ENCODE results near the gene PPIA.

Gene PPIA

GRCh38 chr7:44814919-44815318 lies 18.4 kb downstream of the PPIA start:
- no peak for TF ChIP-seq GATA3 (IDR thresholded peaks at IDR 0.05; ENCODE audit: low read depth, low read length)
- no peak for TF ChIP-seq GATA2 (IDR thresholded peaks at IDR 0.05; ENCODE audit: low read depth, low read length)

GRCh38 chr7:44819292-44819691 lies 22.8 kb downstream of the PPIA start:
- TF ChIP-seq GATA2 (IDR thresholded peaks at IDR 0.05; ENCODE audit: low read depth, low read length) (no peak), GATA3 (IDR thresholded peaks at IDR 0.05; ENCODE audit: low read depth, low read length) (no peak)

- TF ChIP-seq GATA2 (IDR thresholded peaks at IDR 0.05; ENCODE audit: low read depth, low read length) (no peak), GATA3 (IDR thresholded peaks at IDR 0.05; ENCODE audit: low read depth, low read length) (no peak)
Measured at GRCh38 chr7:44823255-44823781, 26.8 kb downstream of the PPIA start.

GRCh38 chr7:44824894-44825526 lies 28.5 kb downstream of the PPIA start:
- no peak for TF ChIP-seq GATA2 (IDR thresholded peaks at IDR 0.05; ENCODE audit: low read depth, low read length)
- no peak for TF ChIP-seq GATA3 (IDR thresholded peaks at IDR 0.05; ENCODE audit: low read depth, low read length)

- TF ChIP-seq GATA2 (IDR thresholded peaks at IDR 0.05; ENCODE audit: low read depth, low read length) (no peak), GATA3 (IDR thresholded peaks at IDR 0.05; ENCODE audit: low read depth, low read length) (no peak)
Measured at GRCh38 chr7:44827567-44827966, 31.1 kb downstream of the PPIA start.

- TF ChIP-seq GATA2 (IDR thresholded peaks at IDR 0.05; ENCODE audit: low read depth, low read length) = no peak
- no peak for TF ChIP-seq GATA3 (IDR thresholded peaks at IDR 0.05; ENCODE audit: low read depth, low read length)
Measured at GRCh38 chr7:44838751-44839150, 42.3 kb downstream of the PPIA start.

- TF ChIP-seq GATA3 (IDR thresholded peaks at IDR 0.05; ENCODE audit: low read depth, low read length) (no peak), GATA2 (IDR thresholded peaks at IDR 0.05; ENCODE audit: low read depth, low read length) (no peak)
Measured at GRCh38 chr7:44845451-44845850, 49.0 kb downstream of the PPIA start.

- TF ChIP-seq GATA3 (IDR thresholded peaks at IDR 0.05; ENCODE audit: low read depth, low read length) = no peak
- no peak for TF ChIP-seq GATA2 (IDR thresholded peaks at IDR 0.05; ENCODE audit: low read depth, low read length)
Measured at GRCh38 chr7:44846816-44847508, 50.5 kb downstream of the PPIA start.

- TF ChIP-seq GATA2 (IDR thresholded peaks at IDR 0.05; ENCODE audit: low read depth, low read length) = no peak
- TF ChIP-seq GATA3 (IDR thresholded peaks at IDR 0.05; ENCODE audit: low read depth, low read length) = no peak
Measured at GRCh38 chr7:44847509-44847919, 51.0 kb downstream of the PPIA start.

- TF ChIP-seq GATA2 (IDR thresholded peaks at IDR 0.05; ENCODE audit: low read depth, low read length) = no peak; the same call in 1 of the 2 replicates
- TF ChIP-seq GATA3 (IDR thresholded peaks at IDR 0.05; ENCODE audit: low read depth, low read length) = no peak
Measured at GRCh38 chr7:44847920-44848634, 51.6 kb downstream of the PPIA start, which contains the start of gene H2AZ2. H2AZ2 (minus strand) TSS chr7:44848087; CDS start chr7:44847971, 116 bp downstream.

GRCh38 chr7:44849259-44849884 lies 52.9 kb downstream of the PPIA start:
- TF ChIP-seq GATA2 (IDR thresholded peaks at IDR 0.05; ENCODE audit: low read depth, low read length) = no peak
- no peak for TF ChIP-seq GATA3 (IDR thresholded peaks at IDR 0.05; ENCODE audit: low read depth, low read length)

- TF ChIP-seq GATA3 (IDR thresholded peaks at IDR 0.05; ENCODE audit: low read depth, low read length) (no peak), GATA2 (IDR thresholded peaks at IDR 0.05; ENCODE audit: low read depth, low read length) (no peak)
Measured at GRCh38 chr7:44849885-44850544, 53.5 kb downstream of the PPIA start.

GRCh38 chr7:44852590-44852989 lies 56.1 kb downstream of the PPIA start:
- TF ChIP-seq GATA3 (IDR thresholded peaks at IDR 0.05; ENCODE audit: low read depth, low read length) = no peak
- no peak for TF ChIP-seq GATA2 (IDR thresholded peaks at IDR 0.05; ENCODE audit: low read depth, low read length)
